Thymus (tissue), 11 donors: ENCODE results near the gene TMEM108. TPM values are rescaled to one million over a fixed set of nuclear protein-coding genes. Genes with fewer than 3 reads are reported as not detected.

Experiments
- DNase-seq, 9 donors: peaks; one replicate each; pipeline ENCODE4 v3.0.0-alpha.2; 2013; ENCODE audit warnings: low spot score in 9 of 9, low read depth in 6 of 9, missing footprints in 1 of 9
- H3K27ac ChIP-seq, 2 donors: one replicate each; pipeline ENCODE4 v1.5.1; 2013; ENCODE audit warnings: control low read depth in 1 of 2, low read depth in 1 of 2, low read length in 1 of 2, mild to moderate bottlenecking in 1 of 2, moderate library complexity in 1 of 2
- H3K27me3 ChIP-seq, 2 donors: one replicate each; pipeline ENCODE4 v1.5.1; 2013; ENCODE audit warnings: low read length in 1 of 2; ENCODE audit not compliant: control insufficient read depth in 2 of 2, insufficient read depth in 1 of 2
- H3K36me3 ChIP-seq, 2 donors: one replicate each; pipeline ENCODE4 v1.5.1; 2013; ENCODE audit warnings: low read length in 1 of 2, mild to moderate bottlenecking in 1 of 2, moderate library complexity in 1 of 2; ENCODE audit not compliant: control insufficient read depth in 2 of 2, insufficient read depth in 2 of 2
- H3K4me1 ChIP-seq, 2 donors: one replicate each; pipeline ENCODE4 v1.5.1; 2013; ENCODE audit warnings: low read length in 2 of 2; ENCODE audit not compliant: control insufficient read depth in 2 of 2, insufficient read depth in 2 of 2
- H3K4me3 ChIP-seq, 2 donors: one replicate each; pipeline ENCODE4 v1.5.1; 2013; ENCODE audit warnings: low read length in 2 of 2, control low read depth in 1 of 2, mild to moderate bottlenecking in 1 of 2
- H3K9me3 ChIP-seq, 2 donors: one replicate each; pipeline ENCODE4 v1.5.1; 2013; ENCODE audit warnings: low read length in 1 of 2, mild to moderate bottlenecking in 1 of 2; ENCODE audit not compliant: control insufficient read depth in 2 of 2, insufficient read depth in 1 of 2
- WGBS: extraction: QIAGEN DNeasy Blood & Tissue Kit; methylation state at CpG from one replicate; pipeline ENCODE4 v1.1.7; 2013; 5-methylcytosine and 5-hydroxymethylcytosine counted together
- polyA plus RNA-seq: library from polyadenylated mRNA; stranded (reverse); fragments of 200-250 nt; gene quantifications from one replicate; pipeline ENCODE4 v1.2.3, GENCODE V29; 2013
- total RNA-seq: library from RNA; stranded (reverse); fragments of 120-200 nt; gene quantifications from one replicate; pipeline ENCODE4 v1.2.4, GENCODE V29; 2013
- donor health status: healthy.

Gene TMEM108
- total and polyA plus RNA-seq, 2 donors: 0.33 to 0.50 TPM

- Histone ChIP-seq H3K9me3 (no peaks in the 10 kb centered on the region), H3K27ac (no peak overlapping the region), H3K36me3 (no peaks in the 10 kb centered on the region), H3K4me1 (no peaks in the 10 kb centered on the region), H3K4me3 (no peak overlapping the region), H3K27me3 (no peaks in the 10 kb centered on the region)
- DNase-seq: no peak
- 94% methylated on average over 5 of the region's 5 CpGs for WGBS
Observed at GRCh38 chr3:133206921-133207320, 168.7 kb downstream of the TMEM108 start.

- Histone ChIP-seq H3K9me3 (no peaks in the 10 kb centered on the region), H3K4me3 (no peak overlapping the region), H3K4me1 (no peaks in the 10 kb centered on the region), H3K36me3 (no peaks in the 10 kb centered on the region), H3K27me3 (no peaks in the 10 kb centered on the region), H3K27ac (no peak overlapping the region)
- 87% methylated on average over 1 of the region's 1 CpG for WGBS
- no peak for DNase-seq
Observed at GRCh38 chr3:133208184-133208583, 170.0 kb downstream of the TMEM108 start.

GRCh38 chr3:133209871-133210550 is 171.8 kb downstream of the TMEM108 start:
- WGBS: 17% methylated on average over 1 of the region's 1 CpG

GRCh38 chr3:133210656-133211055 is 172.5 kb downstream of the TMEM108 start:
- H3K27me3 ChIP-seq: no peaks in the 10 kb centered on the region
- H3K4me1 ChIP-seq: no peaks in the 10 kb centered on the region
- 89% methylated on average over 4 of the region's 4 CpGs for WGBS
- no peaks in the 10 kb centered on the region for H3K9me3 ChIP-seq
- no peak overlapping the region for H3K4me3 ChIP-seq
- no peak for DNase-seq
- no peaks in the 10 kb centered on the region for H3K36me3 ChIP-seq
- no peak overlapping the region for H3K27ac ChIP-seq

More at GRCh38 chr3:133209871-133210550, 171.8 kb downstream of the TMEM108 start:
- H3K9me3 ChIP-seq: no peaks in the 10 kb centered on the region
- H3K4me3 ChIP-seq: no peak overlapping the region
- no peaks in the 10 kb centered on the region for H3K4me1 ChIP-seq
- H3K27ac ChIP-seq: no peak overlapping the region
- no peaks in the 10 kb centered on the region for H3K36me3 ChIP-seq
- H3K27me3 ChIP-seq: no peaks in the 10 kb centered on the region
- no peak for DNase-seq

- Histone ChIP-seq H3K4me3 (no peak overlapping the region), H3K27ac (no peak overlapping the region), H3K27me3 (no peaks in the 10 kb centered on the region), H3K9me3 (no peaks in the 10 kb centered on the region), H3K36me3 (no peaks in the 10 kb centered on the region), H3K4me1 (no peaks in the 10 kb centered on the region)
- WGBS: 12% methylated on average over 2 of the region's 2 CpGs
- DNase-seq: peak in 1 of 9 donors; percentile 5
Observed at GRCh38 chr3:133211449-133211848, 173.3 kb downstream of the TMEM108 start.

GRCh38 chr3:133211856-133212255 is 173.7 kb downstream of the TMEM108 start:
- Histone ChIP-seq H3K4me1 (no peaks in the 10 kb centered on the region), H3K36me3 (no peaks in the 10 kb centered on the region), H3K27ac (no peak overlapping the region), H3K9me3 (no peaks in the 10 kb centered on the region), H3K4me3 (no peak overlapping the region), H3K27me3 (no peaks in the 10 kb centered on the region)
- no peak for DNase-seq

GRCh38 chr3:133213937-133214336 is 175.7 kb downstream of the TMEM108 start:
- H3K4me1 ChIP-seq: no peaks in the 10 kb centered on the region
- no peak overlapping the region for H3K27ac ChIP-seq
- no peaks in the 10 kb centered on the region for H3K36me3 ChIP-seq
- H3K9me3 ChIP-seq: no peaks in the 10 kb centered on the region
- 94% methylated on average over 2 of the region's 2 CpGs for WGBS
- no peaks in the 10 kb centered on the region for H3K27me3 ChIP-seq
- DNase-seq: no peak
- H3K4me3 ChIP-seq: no peak overlapping the region

- Histone ChIP-seq H3K27ac (no peak overlapping the region), H3K4me1 (no peaks in the 10 kb centered on the region), H3K36me3 (no peaks in the 10 kb centered on the region), H3K4me3 (no peak overlapping the region), H3K9me3 (peaks cover 0 to 4% of the 10 kb centered on the region in 2 donors), H3K27me3 (no peaks in the 10 kb centered on the region)
- DNase-seq: no peak
- WGBS: 95% methylated on average over 3 of the region's 3 CpGs
Observed at GRCh38 chr3:133227813-133228212, 189.6 kb downstream of the TMEM108 start.

- Histone ChIP-seq H3K9me3 (no peaks in the 10 kb centered on the region), H3K4me1 (no peaks in the 10 kb centered on the region), H3K36me3 (no peaks in the 10 kb centered on the region), H3K27ac (no peak overlapping the region), H3K27me3 (no peaks in the 10 kb centered on the region), H3K4me3 (no peak overlapping the region)
- 94% methylated on average over 4 of the region's 4 CpGs for WGBS
- no peak for DNase-seq
Observed at GRCh38 chr3:133230195-133230594, 192.0 kb downstream of the TMEM108 start.
